BLaER1 treated with 17β-estradiol and CSF1 and Interleukin-3, amounts not matched to agents 10 nM and 100 nM (cell line): ENCODE results near the gene PDZD4.

Experiments
- H3K27ac ChIP-seq, 11 experiments: shearing (Covaris generic); formaldehyde crosslinking; 2 replicates each; pipeline ENCODE4 v1.8.1; 2022
- H3K27me3 ChIP-seq, 11 experiments: shearing (Covaris generic); formaldehyde crosslinking; 2 replicates each; pipeline ENCODE4 v1.8.1; 2022
- H3K36me3 ChIP-seq, 11 experiments: shearing (Covaris generic); formaldehyde crosslinking; 2 replicates each; pipeline ENCODE4 v1.8.1; 2022
- H3K4me1 ChIP-seq, 10 experiments: shearing (Covaris generic); formaldehyde crosslinking; 2 replicates each; pipeline ENCODE4 v1.8.1; 2022
- H3K4me2 ChIP-seq, 11 experiments: shearing (Covaris generic); formaldehyde crosslinking; 2 replicates each; pipeline ENCODE4 v1.8.1; 2022
- H3K4me3 ChIP-seq, 10 experiments: shearing (Covaris generic); formaldehyde crosslinking; 2 replicates each; pipeline ENCODE4 v1.8.1; 2022
- H3K9ac ChIP-seq, 11 experiments: shearing (Covaris generic); formaldehyde crosslinking; 2 replicates each; pipeline ENCODE4 v1.8.1; 2022
- H3K9me3 ChIP-seq, 11 experiments: shearing (Covaris generic); formaldehyde crosslinking; replicated peaks in 1 of 11; 2 replicates each; pipeline ENCODE4 v1.8.1; 2022
- H4K20me1 ChIP-seq, 11 experiments: shearing (Covaris generic); formaldehyde crosslinking; 2 replicates each; pipeline ENCODE4 v1.8.1; 2022
- Cebpa-rat ChIP-seq, 11 experiments: shearing (Covaris generic); IDR thresholded peaks; 2 replicates each; pipeline ENCODE4 v1.8.1; 2022

PDZD4 gene

GRCh38 chrX:153857348-153857903 is 27.1 kb upstream of the PDZD4 start:
- H3K36me3 ChIP-seq = no peaks in the 10 kb centered on the region
- H3K4me3 ChIP-seq = no peak overlapping the region
- H3K4me2 ChIP-seq = peak overlapping the region in 5 of 11 experiments; percentile 19 to 36 (median 34); a peak in 7 of 22 replicates
- no peak overlapping the region for H3K9ac ChIP-seq
- peaks cover 0 to 18% (median 8%) of the 10 kb centered on the region in 10 experiments; a peak in 11 of 20 replicates for H3K4me1 ChIP-seq
- peaks cover 80 to 94% (median 90%) of the 10 kb centered on the region in 11 experiments for H3K27me3 ChIP-seq
- TF ChIP-seq Cebpa-rat (IDR thresholded peaks at IDR 0.05) = no peak
- peaks cover 0 to 13% (median 6%) of the 10 kb centered on the region in 11 experiments; a peak in 7 of 22 replicates for H4K20me1 ChIP-seq
- H3K9me3 ChIP-seq = peaks cover 0 to 37% (median 11%) of the 10 kb centered on the region in 11 experiments; a peak in 14 of 22 replicates
- H3K27ac ChIP-seq = no peak overlapping the region

GRCh38 chrX:153854702-153855101 is 24.4 kb upstream of the PDZD4 start:
- H3K27me3 ChIP-seq = peaks cover 87 to 97% (median 95%) of the 10 kb centered on the region in 11 experiments

GRCh38 chrX:153853902-153854267 is 23.5 kb upstream of the PDZD4 start:
- no peak overlapping the region for H3K27ac ChIP-seq

More at GRCh38 chrX:153854702-153855101, 24.4 kb upstream of the PDZD4 start:
- Histone ChIP-seq H3K4me3 (no peak overlapping the region), H3K9ac (no peak overlapping the region), H4K20me1 (peaks cover 0 to 9% (median 0%) of the 10 kb centered on the region in 11 experiments; a peak in 2 of 22 replicates), H3K36me3 (no peaks in the 10 kb centered on the region), H3K4me2 (no peak overlapping the region), H3K9me3 (peaks cover 0 to 37% (median 11%) of the 10 kb centered on the region in 11 experiments; a peak in 14 of 22 replicates), H3K27ac (no peak overlapping the region), H3K4me1 (peaks cover 0 to 11% (median 5%) of the 10 kb centered on the region in 10 experiments; a peak in 7 of 20 replicates)
- TF ChIP-seq Cebpa-rat (IDR thresholded peaks at IDR 0.05) = no peak

GRCh38 chrX:153853180-153853901 is 23.0 kb upstream of the PDZD4 start:
- Histone ChIP-seq H3K27me3 (peaks cover 94 to 97% (median 96%) of the 10 kb centered on the region in 11 experiments), H3K4me2 (no peak overlapping the region), H3K9ac (no peak overlapping the region), H3K4me3 (no peak overlapping the region), H3K36me3 (no peaks in the 10 kb centered on the region), H3K27ac (no peak overlapping the region), H3K9me3 (peaks cover 0 to 28% (median 9%) of the 10 kb centered on the region in 11 experiments; a peak in 14 of 22 replicates), H3K4me1 (peaks cover 0 to 11% (median 5%) of the 10 kb centered on the region in 10 experiments; a peak in 7 of 20 replicates), H4K20me1 (peaks cover 0 to 9% (median 0%) of the 10 kb centered on the region in 11 experiments; a peak in 4 of 22 replicates)
- no peak for TF ChIP-seq Cebpa-rat (IDR thresholded peaks at IDR 0.05)

More at GRCh38 chrX:153853902-153854267, 23.5 kb upstream of the PDZD4 start:
- Histone ChIP-seq H3K36me3 (no peaks in the 10 kb centered on the region), H3K4me3 (no peak overlapping the region), H3K9me3 (peaks cover 0 to 31% (median 11%) of the 10 kb centered on the region in 11 experiments; a peak in 14 of 22 replicates), H3K9ac (no peak overlapping the region), H4K20me1 (peaks cover 0 to 9% (median 0%) of the 10 kb centered on the region in 11 experiments; a peak in 3 of 22 replicates), H3K4me2 (no peak overlapping the region), H3K27me3 (peaks cover 92 to 97% (median 96%) of the 10 kb centered on the region in 11 experiments), H3K4me1 (peaks cover 0 to 11% (median 5%) of the 10 kb centered on the region in 10 experiments; a peak in 7 of 20 replicates)
- TF ChIP-seq Cebpa-rat (IDR thresholded peaks at IDR 0.05) = no peak

- H3K9ac ChIP-seq = no peak overlapping the region
- peaks cover 0 to 9% (median 0%) of the 10 kb centered on the region in 11 experiments; a peak in 4 of 22 replicates for H4K20me1 ChIP-seq
- TF ChIP-seq Cebpa-rat (IDR thresholded peaks at IDR 0.05) = no peak
- H3K27ac ChIP-seq = no peak overlapping the region
- peaks cover 0 to 4% (median 0%) of the 10 kb centered on the region in 10 experiments; a peak in 1 of 20 replicates for H3K4me1 ChIP-seq
- H3K36me3 ChIP-seq = no peaks in the 10 kb centered on the region
- no peak overlapping the region for H3K4me2 ChIP-seq
- H3K4me3 ChIP-seq = no peak overlapping the region
- H3K27me3 ChIP-seq = peaks cover 92 to 99% (median 97%) of the 10 kb centered on the region in 11 experiments
- peaks cover 0 to 18% (median 0%) of the 10 kb centered on the region in 11 experiments; a peak in 5 of 22 replicates for H3K9me3 ChIP-seq
These were observed 21.6 kb upstream of the PDZD4 start for GRCh38 chrX:153851981-153852380.

GRCh38 chrX:153848325-153848724 is 18.0 kb upstream of the PDZD4 start:
- Histone ChIP-seq H3K27ac (no peak overlapping the region), H3K4me3 (no peak overlapping the region), H3K9ac (no peak overlapping the region), H3K4me1 (peaks cover 0 to 7% (median 2%) of the 10 kb centered on the region in 10 experiments; a peak in 3 of 20 replicates), H3K27me3 (peaks cover 89 to 98% (median 95%) of the 10 kb centered on the region in 11 experiments), H3K36me3 (no peaks in the 10 kb centered on the region), H3K9me3 (peaks cover 5 to 19% (median 10%) of the 10 kb centered on the region in 11 experiments; a peak in 18 of 22 replicates), H3K4me2 (no peak overlapping the region), H4K20me1 (no peaks in the 10 kb centered on the region; a peak in 4 of 22 replicates)
- no peak for TF ChIP-seq Cebpa-rat (IDR thresholded peaks at IDR 0.05)

GRCh38 chrX:153845842-153846241 is 15.5 kb upstream of the PDZD4 start:
- TF ChIP-seq Cebpa-rat (IDR thresholded peaks at IDR 0.05) = no peak
- Histone ChIP-seq H4K20me1 (no peaks in the 10 kb centered on the region; a peak in 4 of 22 replicates), H3K36me3 (no peaks in the 10 kb centered on the region), H3K9ac (no peak overlapping the region), H3K4me1 (peaks cover 0 to 7% (median 2%) of the 10 kb centered on the region in 10 experiments; a peak in 3 of 20 replicates), H3K4me2 (peak overlapping the region in 2 of 11 experiments; percentile 14 to 22; a peak in 2 of 22 replicates), H3K4me3 (no peak overlapping the region), H3K27ac (no peak overlapping the region; a peak in 1 of 22 replicates), H3K9me3 (peaks cover 5 to 19% (median 10%) of the 10 kb centered on the region in 11 experiments; a peak in 18 of 22 replicates), H3K27me3 (peaks cover 89 to 98% (median 95%) of the 10 kb centered on the region in 11 experiments)

GRCh38 chrX:153845195-153845594 is 14.9 kb upstream of the PDZD4 start:
- peaks cover 5 to 19% (median 10%) of the 10 kb centered on the region in 11 experiments; a peak in 18 of 22 replicates for H3K9me3 ChIP-seq
- peak in 4 of 11 experiments; percentile 61 to 84 (median 74); a peak in 6 of 22 replicates for TF ChIP-seq Cebpa-rat (IDR thresholded peaks at IDR 0.05)
- H3K27ac ChIP-seq = no peak overlapping the region
- no peaks in the 10 kb centered on the region; a peak in 3 of 22 replicates for H4K20me1 ChIP-seq
- H3K36me3 ChIP-seq = no peaks in the 10 kb centered on the region
- H3K27me3 ChIP-seq = peaks cover 89 to 98% (median 95%) of the 10 kb centered on the region in 11 experiments
- H3K4me1 ChIP-seq = peaks cover 0 to 7% (median 2%) of the 10 kb centered on the region in 10 experiments; a peak in 3 of 20 replicates
- H3K9ac ChIP-seq = no peak overlapping the region
- H3K4me2 ChIP-seq = peak overlapping the region in 7 of 11 experiments; percentile 2 to 27 (median 16); a peak in 6 of 22 replicates
- no peak overlapping the region for H3K4me3 ChIP-seq
